ENCODE measurements around the gene ASTN2.

DNA sequence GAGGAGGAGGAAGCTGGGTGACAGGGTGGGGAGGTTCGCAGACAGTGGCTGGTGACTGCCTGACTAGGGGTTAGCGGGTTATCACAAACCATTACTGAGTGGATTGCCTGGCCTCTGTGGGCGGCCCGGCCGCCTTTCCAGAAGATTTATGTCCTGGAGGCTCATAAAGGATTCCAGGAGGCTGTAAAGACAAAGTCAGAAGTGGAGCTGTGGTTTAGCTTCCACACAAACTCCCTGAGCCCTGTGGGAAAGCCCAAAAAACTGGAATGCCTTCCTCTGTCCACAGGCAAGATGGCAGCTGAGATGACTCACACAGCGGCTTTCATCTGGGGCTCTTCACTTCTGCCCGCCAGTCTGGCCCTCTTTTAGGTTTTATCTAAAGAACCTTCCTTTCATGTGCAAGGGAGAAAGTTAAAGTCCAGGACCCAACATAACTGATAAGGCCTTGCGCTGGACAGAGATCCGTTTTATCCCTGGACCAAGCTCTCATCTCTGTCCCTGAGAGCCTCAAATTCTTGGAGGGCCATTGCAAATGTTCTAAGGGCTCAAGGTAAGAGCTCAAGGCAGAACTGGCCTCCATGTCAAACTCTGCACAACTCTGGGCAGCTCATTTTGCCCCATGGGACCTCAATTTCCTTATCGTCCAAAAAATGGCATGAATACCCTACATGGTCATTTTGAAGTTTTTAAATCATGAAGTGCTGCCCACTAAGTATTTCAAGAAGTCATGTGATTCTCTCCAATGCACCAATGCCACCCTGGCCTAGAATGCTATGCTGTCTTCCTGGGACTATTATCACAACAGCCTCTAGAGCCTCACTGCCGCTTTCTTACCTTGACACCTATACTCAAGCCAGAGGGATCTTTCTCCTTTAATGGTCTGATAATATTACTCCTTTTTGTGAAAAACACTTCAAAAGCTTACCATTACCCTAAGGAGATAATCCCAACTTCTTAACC lies 977.2 kb downstream of the ASTN2 start:
- TF ChIP-seq, protein P1, sequence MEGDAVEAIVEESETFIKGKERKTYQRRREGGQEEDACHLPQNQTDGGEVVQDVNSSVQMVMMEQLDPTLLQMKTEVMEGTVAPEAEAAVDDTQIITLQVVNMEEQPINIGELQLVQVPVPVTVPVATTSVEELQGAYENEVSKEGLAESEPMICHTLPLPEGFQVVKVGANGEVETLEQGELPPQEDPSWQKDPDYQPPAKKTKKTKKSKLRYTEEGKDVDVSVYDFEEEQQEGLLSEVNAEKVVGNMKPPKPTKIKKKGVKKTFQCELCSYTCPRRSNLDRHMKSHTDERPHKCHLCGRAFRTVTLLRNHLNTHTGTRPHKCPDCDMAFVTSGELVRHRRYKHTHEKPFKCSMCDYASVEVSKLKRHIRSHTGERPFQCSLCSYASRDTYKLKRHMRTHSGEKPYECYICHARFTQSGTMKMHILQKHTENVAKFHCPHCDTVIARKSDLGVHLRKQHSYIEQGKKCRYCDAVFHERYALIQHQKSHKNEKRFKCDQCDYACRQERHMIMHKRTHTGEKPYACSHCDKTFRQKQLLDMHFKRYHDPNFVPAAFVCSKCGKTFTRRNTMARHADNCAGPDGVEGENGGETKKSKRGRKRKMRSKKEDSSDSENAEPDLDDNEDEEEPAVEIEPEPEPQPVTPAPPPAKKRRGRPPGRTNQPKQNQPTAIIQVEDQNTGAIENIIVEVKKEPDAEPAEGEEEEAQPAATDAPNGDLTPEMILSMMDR (IDR thresholded peaks at IDR 0.05) = no peak
- TF ChIP-seq POLR2A (IDR thresholded peaks at IDR 0.05) = no peak

All from thyroid gland (tissue), 4 donors.